Breast epithelium (tissue), 3 donors: ENCODE measurements around the gene FAM50A.

Source experiments
- CTCF ChIP-seq, 3 donors: fragments of 450-650 bp; IDR thresholded peaks; one replicate each; pipeline ENCODE4 v1.5.1; 2016 to 2017; ENCODE audit warnings: antibody characterized with exemption in 3 of 3, mild to moderate bottlenecking in 3 of 3, moderate library complexity in 3 of 3
- POLR2A ChIP-seq: fragments of 450-650 bp; IDR thresholded peaks from one replicate; pipeline ENCODE4 v1.6.1; 2016; ENCODE audit warnings: antibody characterized with exemption, mild to moderate bottlenecking, moderate library complexity
- POLR2AphosphoS5 ChIP-seq, 3 donors: sonication (generic); formaldehyde crosslinking; IDR thresholded peaks; one replicate each; pipeline ENCODE4 v1.6.1; 2017; ENCODE audit warnings: antibody characterized with exemption in 3 of 3

GRCh38 chrX:154428176-154429171 lies 15.5 kb upstream of the FAM50A start, which contains the start of gene ATP6AP1:
- TF ChIP-seq POLR2AphosphoS5 (IDR thresholded peaks at IDR 0.05) (peak; percentile 66 to 84 (median 79)), CTCF (IDR thresholded peaks at IDR 0.05) (no peak), POLR2A (peak; percentile 33)
